Endothelial cell of umbilical vein (primary cell): ENCODE results near the gene LOXL3.

Experiments used
- CTCF ChIP-seq, 2 donors: IDR thresholded peaks; 1 replicate in 1 of 2; 2 replicates in 1 of 2; pipeline ENCODE4 v1.5.1; 2011; ENCODE audit warnings: low read length in 2 of 2, mild to moderate bottlenecking in 2 of 2, moderate library complexity in 2 of 2, control low read depth in 1 of 2, inconsistent platforms in 1 of 2, low read depth in 1 of 2; ENCODE audit not compliant: insufficient read depth in 1 of 2; ENCODE audit errors: extremely low read depth in 1 of 2
- EZH2 ChIP-seq: IDR thresholded peaks from 2 replicates; pipeline ENCODE4 v1.6.1; 2012; ENCODE audit warnings: borderline replicate concordance, low read depth, mild to moderate bottlenecking, moderate library complexity, low read length, inconsistent platforms; ENCODE audit not compliant: severe bottlenecking
- FOS ChIP-seq: IDR thresholded peaks from 2 replicates; pipeline ENCODE4 v1.6.1; 2011; ENCODE audit warnings: mild to moderate bottlenecking, low read length, moderate library complexity, borderline replicate concordance; ENCODE audit not compliant: insufficient read depth
- POLR2A ChIP-seq: IDR thresholded peaks from 2 replicates; pipeline ENCODE4 v1.6.1; 2012; ENCODE audit warnings: low read depth, mild to moderate bottlenecking, control low read depth, low read length
- POLR2AphosphoS5 ChIP-seq: IDR thresholded peaks from 2 replicates; pipeline ENCODE4 v1.6.1; 2012; ENCODE audit warnings: low read depth, mild to moderate bottlenecking, control low read depth, low read length, moderate library complexity; ENCODE audit not compliant: insufficient read depth
- TF ChIP-seq, protein P1 (sequence below): IDR thresholded peaks from 2 replicates; pipeline ENCODE4 v1.6.1; 2011; ENCODE audit not compliant: insufficient read depth, insufficient read length

- TF ChIP-seq CTCF (IDR thresholded peaks at IDR 0.05; ENCODE audit: extremely low read depth in 1 of 2, insufficient read depth in 1 of 2, low read depth in 1 of 2, low read length in 2 of 2): no peak
- TF ChIP-seq POLR2AphosphoS5: no peak
- TF ChIP-seq, protein P1, sequence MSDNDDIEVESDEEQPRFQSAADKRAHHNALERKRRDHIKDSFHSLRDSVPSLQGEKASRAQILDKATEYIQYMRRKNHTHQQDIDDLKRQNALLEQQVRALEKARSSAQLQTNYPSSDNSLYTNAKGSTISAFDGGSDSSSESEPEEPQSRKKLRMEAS: no peak
- no peak for TF ChIP-seq POLR2A
- TF ChIP-seq FOS: no peak
- TF ChIP-seq EZH2: no peak
Observed at GRCh38 chr2:74576863-74577229, 23.1 kb upstream of the LOXL3 start.
